Measurements from ENCODE around the gene SLIT3.

DNA sequence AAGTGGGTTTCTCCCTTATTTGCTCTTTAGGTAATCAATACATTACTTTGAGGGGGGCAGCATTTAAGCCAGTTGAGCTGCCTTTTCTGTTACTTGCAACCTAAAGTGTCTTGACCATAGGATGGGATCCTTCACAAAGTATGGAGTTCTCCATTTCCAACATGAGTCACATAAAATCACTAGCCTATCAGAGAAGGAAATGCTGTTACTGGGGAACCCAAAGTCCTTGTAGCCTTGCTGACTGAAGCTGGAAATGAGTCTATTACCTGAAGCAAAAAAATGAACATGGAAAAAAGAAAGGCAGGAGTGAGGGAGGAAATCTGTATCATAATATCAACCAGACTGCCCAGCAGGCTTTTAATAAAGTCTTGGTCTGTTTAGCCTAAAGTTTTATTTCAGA is 42.8 kb upstream of the SLIT3 start:
- TF ChIP-seq, protein P1, sequence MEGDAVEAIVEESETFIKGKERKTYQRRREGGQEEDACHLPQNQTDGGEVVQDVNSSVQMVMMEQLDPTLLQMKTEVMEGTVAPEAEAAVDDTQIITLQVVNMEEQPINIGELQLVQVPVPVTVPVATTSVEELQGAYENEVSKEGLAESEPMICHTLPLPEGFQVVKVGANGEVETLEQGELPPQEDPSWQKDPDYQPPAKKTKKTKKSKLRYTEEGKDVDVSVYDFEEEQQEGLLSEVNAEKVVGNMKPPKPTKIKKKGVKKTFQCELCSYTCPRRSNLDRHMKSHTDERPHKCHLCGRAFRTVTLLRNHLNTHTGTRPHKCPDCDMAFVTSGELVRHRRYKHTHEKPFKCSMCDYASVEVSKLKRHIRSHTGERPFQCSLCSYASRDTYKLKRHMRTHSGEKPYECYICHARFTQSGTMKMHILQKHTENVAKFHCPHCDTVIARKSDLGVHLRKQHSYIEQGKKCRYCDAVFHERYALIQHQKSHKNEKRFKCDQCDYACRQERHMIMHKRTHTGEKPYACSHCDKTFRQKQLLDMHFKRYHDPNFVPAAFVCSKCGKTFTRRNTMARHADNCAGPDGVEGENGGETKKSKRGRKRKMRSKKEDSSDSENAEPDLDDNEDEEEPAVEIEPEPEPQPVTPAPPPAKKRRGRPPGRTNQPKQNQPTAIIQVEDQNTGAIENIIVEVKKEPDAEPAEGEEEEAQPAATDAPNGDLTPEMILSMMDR (IDR thresholded peaks at IDR 0.05; ENCODE audit: borderline replicate concordance, extremely low read depth, low read length, poor library complexity, severe bottlenecking) = no peak
- TF ChIP-seq EZH2 (IDR thresholded peaks at IDR 0.05; ENCODE audit: borderline replicate concordance, low read depth, low read length, severe bottlenecking) = no peak

Data from DND-41 (cell line).